Astrocyte of the cerebellum (primary cell): ENCODE measurements around the gene TEX50.
"Not testable (repeated sequence)": the region's sequence is repeated elsewhere in the genome, so short reads cannot be mapped to it uniquely, and the experiment has no call there.

Source experiments
- DNase-seq: peaks from one replicate; pipeline ENCODE4 v3.0.0-alpha.2; 2011; ENCODE audit warnings: low read depth
- H3K4me3 ChIP-seq: 2 replicates; pipeline ENCODE4 v1.5.1; 2011; ENCODE audit warnings: mild to moderate bottlenecking, low read depth, low read length, moderate library complexity
- in situ Hi-C: cut with HindIII; loops from 2 replicates; pipeline ENCODE4 v1.10.0; 2017; ENCODE audit warnings: low sequenced_read_pairs
- TF ChIP-seq, protein P1 (sequence below): IDR thresholded peaks from 2 replicates; pipeline ENCODE4 v1.5.1; 2012; ENCODE audit warnings: low read length, low read depth, moderate library complexity, mild to moderate bottlenecking; ENCODE audit errors: missing control alignments

TEX50 gene

DNA sequence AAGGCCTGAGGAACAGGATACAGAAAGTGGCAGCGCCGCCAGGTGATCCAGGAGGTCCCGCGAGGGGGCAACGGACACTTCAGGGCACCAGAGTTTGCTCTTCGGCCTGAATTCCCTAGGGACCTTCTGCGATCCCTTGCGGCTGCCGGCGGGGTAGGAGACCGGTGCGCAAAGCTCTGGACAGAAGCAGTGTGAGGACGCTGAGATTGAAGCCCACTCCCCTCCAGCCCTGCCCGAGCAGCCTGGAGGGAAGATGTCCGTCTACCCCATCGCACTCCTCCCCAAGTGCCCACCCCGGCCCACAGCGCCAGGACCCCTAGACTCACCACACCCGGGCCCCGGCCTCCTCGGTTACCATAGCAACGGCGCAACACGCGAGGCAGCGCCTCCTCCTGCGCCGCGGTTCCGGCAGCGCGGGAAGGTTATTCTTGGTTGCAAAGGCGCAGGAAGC lies 34.4 kb downstream of the TEX50 start, which contains the start of gene ANKRD45:
TSS of gene ANKRD45 (minus strand) at position 361 of the 451 bp plus-strand sequence. CDS start 10,433 bp downstream, outside the sequence.
- peak within 1 kb of the TSS; percentile 51 for H3K4me3 ChIP-seq
- TF ChIP-seq, protein P1, sequence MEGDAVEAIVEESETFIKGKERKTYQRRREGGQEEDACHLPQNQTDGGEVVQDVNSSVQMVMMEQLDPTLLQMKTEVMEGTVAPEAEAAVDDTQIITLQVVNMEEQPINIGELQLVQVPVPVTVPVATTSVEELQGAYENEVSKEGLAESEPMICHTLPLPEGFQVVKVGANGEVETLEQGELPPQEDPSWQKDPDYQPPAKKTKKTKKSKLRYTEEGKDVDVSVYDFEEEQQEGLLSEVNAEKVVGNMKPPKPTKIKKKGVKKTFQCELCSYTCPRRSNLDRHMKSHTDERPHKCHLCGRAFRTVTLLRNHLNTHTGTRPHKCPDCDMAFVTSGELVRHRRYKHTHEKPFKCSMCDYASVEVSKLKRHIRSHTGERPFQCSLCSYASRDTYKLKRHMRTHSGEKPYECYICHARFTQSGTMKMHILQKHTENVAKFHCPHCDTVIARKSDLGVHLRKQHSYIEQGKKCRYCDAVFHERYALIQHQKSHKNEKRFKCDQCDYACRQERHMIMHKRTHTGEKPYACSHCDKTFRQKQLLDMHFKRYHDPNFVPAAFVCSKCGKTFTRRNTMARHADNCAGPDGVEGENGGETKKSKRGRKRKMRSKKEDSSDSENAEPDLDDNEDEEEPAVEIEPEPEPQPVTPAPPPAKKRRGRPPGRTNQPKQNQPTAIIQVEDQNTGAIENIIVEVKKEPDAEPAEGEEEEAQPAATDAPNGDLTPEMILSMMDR: no peak
- in situ Hi-C loops: no loop called here
- peak; percentile 13 for DNase-seq

- in situ Hi-C loops, H3K4me3 ChIP-seq, DNase-seq: not testable (repeated sequence)
These were observed 39.4 kb downstream of the TEX50 start for GRCh38 chr1:173674496-173674895.

DNA sequence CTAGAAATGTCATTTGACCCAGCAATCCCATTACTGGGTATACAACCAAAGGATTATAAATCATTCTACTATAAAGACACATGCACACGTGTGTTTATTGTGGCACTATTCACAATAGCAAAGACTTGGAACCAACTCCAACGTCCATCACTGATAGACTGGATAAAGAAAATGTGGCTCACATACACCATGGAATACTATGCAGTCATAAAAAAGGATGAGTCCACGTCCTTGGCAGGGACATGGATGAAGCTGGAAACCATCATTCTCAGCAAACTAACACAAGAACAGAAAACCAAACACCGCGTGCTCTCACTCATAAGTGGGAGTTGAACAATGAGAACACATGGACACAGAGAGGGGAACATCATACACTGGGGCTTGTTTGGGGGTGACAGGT lies 45.0 kb downstream of the TEX50 start:
- H3K4me3 ChIP-seq, in situ Hi-C loops, DNase-seq: not testable (repeated sequence)

DNA sequence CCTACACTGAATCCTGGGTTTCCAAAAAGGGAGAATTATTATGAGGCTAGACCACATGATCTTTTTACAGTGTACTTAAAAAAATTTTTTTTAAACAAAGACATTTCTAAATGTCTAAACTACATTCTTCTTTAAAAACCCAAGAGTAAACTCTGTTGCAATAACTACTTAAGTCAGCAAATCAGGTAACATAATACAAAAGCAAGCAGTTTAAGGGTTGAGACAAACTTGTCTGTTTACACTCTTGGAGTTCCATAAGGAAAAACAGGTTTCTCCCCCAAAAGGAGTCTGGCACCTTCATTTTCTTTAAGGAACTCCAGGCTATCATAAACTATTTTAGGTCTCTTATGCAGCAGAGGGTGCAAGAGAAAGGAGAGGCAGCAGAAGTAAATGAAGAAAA lies 47.0 kb downstream of the TEX50 start:
- no peak overlapping the region for H3K4me3 ChIP-seq
- TF ChIP-seq, protein P1: no peak
- no peak for DNase-seq
- in situ Hi-C loops: no loop called here

DNA sequence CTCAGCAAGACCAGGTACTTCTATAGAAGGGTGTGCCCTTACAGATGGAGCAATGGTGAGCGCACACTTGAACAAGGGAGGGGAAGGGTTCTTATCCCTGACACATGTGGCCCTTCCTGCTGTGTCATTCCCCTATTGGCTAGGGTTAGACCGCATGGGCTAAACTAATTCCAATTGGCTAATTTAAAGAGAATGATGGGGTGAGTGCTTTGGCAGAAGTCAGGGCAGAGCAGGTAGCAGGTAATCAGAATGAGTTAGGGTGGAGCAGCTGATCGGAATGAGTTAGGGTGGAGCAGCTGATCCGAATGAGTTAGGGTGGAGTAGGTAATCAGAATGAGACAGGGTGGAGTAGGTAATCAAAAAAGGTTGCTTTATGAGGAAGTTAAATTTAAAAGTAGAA lies 48.7 kb downstream of the TEX50 start:
- DNase-seq, H3K4me3 ChIP-seq, in situ Hi-C loops: not testable (repeated sequence)

DNA sequence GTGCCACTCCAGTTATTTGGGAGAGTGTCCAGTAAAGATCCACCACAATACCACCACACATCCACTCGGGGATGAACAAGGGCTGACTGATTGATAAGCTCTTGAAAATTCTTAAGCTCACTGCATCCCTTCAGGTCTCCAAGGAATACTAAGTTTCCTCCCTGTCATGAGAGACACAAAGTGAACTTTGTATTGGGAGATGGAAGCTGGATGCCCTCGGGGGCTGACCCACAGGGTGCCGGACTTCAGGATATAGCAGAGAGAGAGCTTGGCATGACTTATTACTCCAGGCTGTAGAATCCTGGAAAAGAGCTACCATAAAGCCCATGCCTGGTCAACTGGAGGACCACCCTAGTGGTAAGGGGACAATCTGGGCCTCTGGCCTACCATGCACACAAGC lies 50.0 kb downstream of the TEX50 start:
- H3K4me3 ChIP-seq, in situ Hi-C loops, DNase-seq: not testable (repeated sequence)
